HCT116 (cell line): Measurements from ENCODE around the gene TLX2.

Source experiments
- EZH2 ChIP-seq: fragments of 200-600 bp; sonication (generic); IDR thresholded peaks from 2 replicates; pipeline ENCODE4 v1.6.1; 2017; ENCODE audit warnings: antibody characterized with exemption, mixed run types
- REST ChIP-seq: IDR thresholded peaks from 2 replicates; pipeline ENCODE4 v1.6.1; 2012; ENCODE audit warnings: low read depth
- SIN3A ChIP-seq: IDR thresholded peaks from 2 replicates; pipeline ENCODE4 v1.6.1; 2012; ENCODE audit warnings: low read depth
- ZNF274 ChIP-seq: fragments of 200-500 bp; sonication (Bioruptor generic); IDR thresholded peaks from 2 replicates; pipeline ENCODE4 v1.6.1; 2014; ENCODE audit warnings: mild to moderate bottlenecking, low read depth, low read length, inconsistent platforms
- TF ChIP-seq, protein P1 (sequence below), 3 experiments: fragments of 200-600 bp in 1 of 3; sonication (generic) in 1 of 3; IDR thresholded peaks in 2 of 3; conservative IDR thresholded peaks in 1 of 3; 2 replicates each; pipeline ENCODE4 v1.5.1; 2012 to 2017; ENCODE audit warnings: low read depth in 2 of 3, low read length in 2 of 3, antibody characterized with exemption in 1 of 3, borderline replicate concordance in 1 of 3, control low read depth in 1 of 3, mild to moderate bottlenecking in 1 of 3, mixed read lengths in 1 of 3, mixed run types in 1 of 3, moderate library complexity in 1 of 3; ENCODE audit not compliant: insufficient read depth in 1 of 3

DNA sequence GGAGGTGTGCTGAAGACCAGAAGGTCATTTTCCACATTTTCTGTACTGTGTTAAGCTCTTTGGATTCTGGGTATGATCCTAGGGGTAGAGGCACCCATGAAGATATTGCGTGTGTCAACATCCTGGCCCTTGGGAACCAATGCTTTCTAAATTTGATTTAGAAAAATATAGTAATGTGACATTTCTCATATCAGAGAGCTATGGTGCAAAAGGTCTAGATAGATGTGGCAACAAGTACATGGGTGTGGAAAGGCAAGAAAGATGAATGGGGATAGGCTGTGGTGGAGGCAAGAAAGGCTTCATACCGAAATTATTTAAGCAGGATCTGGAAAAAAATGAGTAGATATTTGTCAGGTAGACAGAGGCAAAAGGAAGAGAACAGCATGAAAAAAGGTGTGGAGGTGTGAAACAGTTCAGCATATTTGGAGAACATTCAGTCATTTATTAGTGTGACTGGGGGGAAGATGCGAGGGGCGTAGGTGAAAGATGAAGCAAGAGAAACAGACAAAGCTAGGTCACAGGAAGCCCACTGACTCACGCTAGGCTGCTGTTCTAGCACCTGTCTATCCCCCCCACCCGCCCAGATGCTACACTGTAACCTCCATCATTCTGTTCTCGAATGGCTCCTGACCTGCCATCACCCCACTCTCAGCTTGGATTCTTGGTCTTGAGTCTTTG is 52.0 kb downstream of the TLX2 start:
- TF ChIP-seq, protein P1, sequence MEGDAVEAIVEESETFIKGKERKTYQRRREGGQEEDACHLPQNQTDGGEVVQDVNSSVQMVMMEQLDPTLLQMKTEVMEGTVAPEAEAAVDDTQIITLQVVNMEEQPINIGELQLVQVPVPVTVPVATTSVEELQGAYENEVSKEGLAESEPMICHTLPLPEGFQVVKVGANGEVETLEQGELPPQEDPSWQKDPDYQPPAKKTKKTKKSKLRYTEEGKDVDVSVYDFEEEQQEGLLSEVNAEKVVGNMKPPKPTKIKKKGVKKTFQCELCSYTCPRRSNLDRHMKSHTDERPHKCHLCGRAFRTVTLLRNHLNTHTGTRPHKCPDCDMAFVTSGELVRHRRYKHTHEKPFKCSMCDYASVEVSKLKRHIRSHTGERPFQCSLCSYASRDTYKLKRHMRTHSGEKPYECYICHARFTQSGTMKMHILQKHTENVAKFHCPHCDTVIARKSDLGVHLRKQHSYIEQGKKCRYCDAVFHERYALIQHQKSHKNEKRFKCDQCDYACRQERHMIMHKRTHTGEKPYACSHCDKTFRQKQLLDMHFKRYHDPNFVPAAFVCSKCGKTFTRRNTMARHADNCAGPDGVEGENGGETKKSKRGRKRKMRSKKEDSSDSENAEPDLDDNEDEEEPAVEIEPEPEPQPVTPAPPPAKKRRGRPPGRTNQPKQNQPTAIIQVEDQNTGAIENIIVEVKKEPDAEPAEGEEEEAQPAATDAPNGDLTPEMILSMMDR (IDR thresholded peaks at IDR 0.05 in 2 of 3, conservative IDR thresholded peaks at IDR 0.05 in 1 of 3; ENCODE audit: borderline replicate concordance in 1 of 3, insufficient read depth in 1 of 3, low read depth in 2 of 3, low read length in 2 of 3): no peak
- no peak for TF ChIP-seq REST
- TF ChIP-seq ZNF274: no peak
- no peak for TF ChIP-seq EZH2
- no peak for TF ChIP-seq SIN3A
